ENCODE data around the gene GPR156. TPM values are rescaled to one million over a fixed set of nuclear protein-coding genes. Genes with fewer than 3 reads are reported as not detected.

Gene GPR156
- polyA plus RNA-seq, 1 donor (not counting 4 experiments of a cell fraction or from before 2014, with no cell fraction given) = 0.17 TPM

- Histone ChIP-seq H3K9me1 (ENCODE audit: control insufficient read depth, extremely low read depth, insufficient read depth, low read length) (no peaks in the 10 kb centered on the region), H2AFZ (ENCODE audit: control insufficient read depth, low read length) (no peak overlapping the region), H3K4me2 (ENCODE audit: control insufficient read depth, extremely low read depth, insufficient read depth, low read depth, low read length) (no peak overlapping the region), H3K9me3 (ENCODE audit: control insufficient read depth, low read depth, low read length) (peaks cover 11% of the 10 kb centered on the region), H3K27me3 (ENCODE audit: control insufficient read depth, extremely low read depth, insufficient read depth, low read length) (no peaks in the 10 kb centered on the region), H3K4me3 (ENCODE audit: control insufficient read depth in 2 of 3, extremely low read depth in 1 of 3, insufficient read depth in 2 of 3, low read depth in 1 of 3, low read length in 3 of 3) (no peak overlapping the region), H4K20me1 (ENCODE audit: control insufficient read depth, extremely low read depth, insufficient read depth, low read length) (no peaks in the 10 kb centered on the region), H3K9ac (ENCODE audit: control insufficient read depth, extremely low read depth, insufficient read depth, low read length) (no peak overlapping the region), H3K79me2 (ENCODE audit: control insufficient read depth, insufficient read depth, low read length) (no peaks in the 10 kb centered on the region), H3K36me3 (ENCODE audit: control insufficient read depth in 2 of 2, extremely low read depth in 1 of 2, insufficient read depth in 2 of 2, low read length in 2 of 2) (peaks cover 0 to 3% of the 10 kb centered on the region in 2 experiments), H3K4me1 (ENCODE audit: control insufficient read depth, extremely low read depth, insufficient read depth, low read length) (peaks cover 42% of the 10 kb centered on the region), H3K27ac (ENCODE audit: control insufficient read depth, insufficient read depth, low read length) (no peak overlapping the region)
- DNase-seq (ENCODE audit: low read depth, low spot score) = no peak
- no peak for FAIRE-seq
- dilution Hi-C loops (cut with MboI; ENCODE audit: extremely low pct_ligation_motif_present, low sequenced_read_pairs) = no loop called here
- TF ChIP-seq CTCF (optimal IDR thresholded peaks at IDR 0.05 in 1 of 3, IDR thresholded peaks at IDR 0.05 in 1 of 3, conservative IDR thresholded peaks at IDR 0.05 in 1 of 3; ENCODE audit: extremely low read depth in 1 of 3, insufficient read depth in 2 of 3, low read length in 3 of 3) (no peak), EZH2 (IDR thresholded peaks at IDR 0.05; ENCODE audit: low read length) (no peak)
Observed at GRCh38 chr3:120157681-120158080, 127.3 kb downstream of the GPR156 start.

GRCh38 chr3:120157113-120157512, 127.9 kb downstream of the GPR156 start:
- Histone ChIP-seq H3K27ac (ENCODE audit: control insufficient read depth, insufficient read depth, low read length) (no peak overlapping the region), H3K79me2 (ENCODE audit: control insufficient read depth, insufficient read depth, low read length) (no peaks in the 10 kb centered on the region), H3K9me1 (ENCODE audit: control insufficient read depth, extremely low read depth, insufficient read depth, low read length) (no peaks in the 10 kb centered on the region), H4K20me1 (ENCODE audit: control insufficient read depth, extremely low read depth, insufficient read depth, low read length) (no peaks in the 10 kb centered on the region), H3K9me3 (ENCODE audit: control insufficient read depth, low read depth, low read length) (peaks cover 11% of the 10 kb centered on the region), H3K4me2 (ENCODE audit: control insufficient read depth, extremely low read depth, insufficient read depth, low read depth, low read length) (no peak overlapping the region), H3K4me1 (ENCODE audit: control insufficient read depth, extremely low read depth, insufficient read depth, low read length) (peaks cover 42% of the 10 kb centered on the region), H3K9ac (ENCODE audit: control insufficient read depth, extremely low read depth, insufficient read depth, low read length) (no peak overlapping the region), H3K36me3 (ENCODE audit: control insufficient read depth in 2 of 2, extremely low read depth in 1 of 2, insufficient read depth in 2 of 2, low read length in 2 of 2) (peaks cover 0 to 3% of the 10 kb centered on the region in 2 experiments), H3K27me3 (ENCODE audit: control insufficient read depth, extremely low read depth, insufficient read depth, low read length) (no peaks in the 10 kb centered on the region), H2AFZ (ENCODE audit: control insufficient read depth, low read length) (no peak overlapping the region), H3K4me3 (ENCODE audit: control insufficient read depth in 2 of 3, extremely low read depth in 1 of 3, insufficient read depth in 2 of 3, low read depth in 1 of 3, low read length in 3 of 3) (no peak overlapping the region)
- no peak for FAIRE-seq
- no peak for DNase-seq (ENCODE audit: low read depth, low spot score)
- dilution Hi-C loops (cut with MboI; ENCODE audit: extremely low pct_ligation_motif_present, low sequenced_read_pairs) = no loop called here
- no peak for TF ChIP-seq CTCF (optimal IDR thresholded peaks at IDR 0.05 in 1 of 3, IDR thresholded peaks at IDR 0.05 in 1 of 3, conservative IDR thresholded peaks at IDR 0.05 in 1 of 3; ENCODE audit: extremely low read depth in 1 of 3, insufficient read depth in 2 of 3, low read length in 3 of 3)
- TF ChIP-seq EZH2 (IDR thresholded peaks at IDR 0.05; ENCODE audit: low read length) = no peak

Measured in keratinocyte (primary cell).